K562 (cell line): ENCODE measurements around the gene NCAPG2. TPM values are rescaled to one million over a fixed set of nuclear protein-coding genes. Genes with fewer than 3 reads are reported as not detected.

Experiments used
- ATAC-seq: fragments of 200-7000 bp; cut with Tn5 transposase; 3 replicates; pipeline ENCODE4 v1.9.1; 2020; ENCODE audit warnings: moderate library complexity
- BruUV-seq: library from RNA; stranded (reverse); fragments of 400-500 nt; replicated peaks from 2 replicates; lab custom pipeline; 2021; lab: Mats Ljungman, UMichigan
- CTCF ChIA-PET: fragments of 300-600 bp; formaldehyde crosslinking; extraction: SDS; loops from one replicate; lab custom pipeline; 2021; ENCODE audit warnings: low intra/inter-chr PET ratio; lab: Yijun Ruan, JAX
- POLR2A ChIA-PET: fragments of 300-600, 350-650 bp; sonication (Branson Sonifier 250); formaldehyde crosslinking; extraction: SDS; loops from one replicate; lab custom pipeline; 2021; ENCODE audit warnings: antibody characterized with exemption, inconsistent platforms; lab: Yijun Ruan, JAX
- DNase-seq, 4 experiments: peaks; one replicate each; pipeline versions ENCODE4 v3.0.0 to v3.0.0-alpha.2; 2011 to 2018; ENCODE audit warnings: low spot score in 3 of 4, mixed read lengths in 3 of 4; ENCODE audit errors: extremely low read depth in 1 of 4
- FAIRE-seq: peaks from 2 replicates; lab custom pipeline; 2011; peaks lifted over from hg19 to GRCh38; lab: Jason Lieb, UNC
- H2AFZ ChIP-seq: 2 replicates; pipeline ENCODE4 v1.6.0; 2011; ENCODE audit warnings: low read depth, low read length, control low read depth, inconsistent platforms
- H3K27ac ChIP-seq: fragments of 200-600 bp; 3 replicates; pipeline ENCODE4 v1.8.0; 2011; ENCODE audit warnings: low read depth, mild to moderate bottlenecking, control low read depth, inconsistent platforms, low read length, moderate library complexity, mixed read lengths; ENCODE audit errors: extremely low read depth
- H3K27me3 ChIP-seq, 2 experiments: fragments of 300-600 bp in 1 of 2; 2 replicates in 1 of 2; 3 replicates in 1 of 2; pipeline versions ENCODE4 v1.6.0 to v1.8.0; 2011; ENCODE audit warnings: inconsistent platforms in 2 of 2, low read length in 2 of 2, mild to moderate bottlenecking in 1 of 2, mixed read lengths in 1 of 2, moderate library complexity in 1 of 2; ENCODE audit not compliant: control insufficient read depth in 2 of 2, insufficient read depth in 2 of 2
- H3K36me3 ChIP-seq: fragments of 300-600 bp; 3 replicates; pipeline ENCODE4 v1.8.0; 2011; ENCODE audit warnings: mild to moderate bottlenecking, low read length, inconsistent platforms; ENCODE audit not compliant: control insufficient read depth, insufficient read depth
- H3K4me1 ChIP-seq, 2 experiments: fragments of 200-600 bp in 1 of 2; replicated peaks in 1 of 2; 2 replicates in 1 of 2; 3 replicates in 1 of 2; pipeline versions ENCODE4 v1.5.1 to v1.8.0; 2011; ENCODE audit warnings: inconsistent platforms in 2 of 2, low read length in 2 of 2, mild to moderate bottlenecking in 1 of 2, mixed read lengths in 1 of 2, moderate library complexity in 1 of 2; ENCODE audit not compliant: control insufficient read depth in 2 of 2, insufficient read depth in 2 of 2
- H3K4me2 ChIP-seq: 2 replicates; pipeline ENCODE4 v1.6.1; 2011; ENCODE audit warnings: low read length, control low read depth, inconsistent platforms, mixed read lengths; ENCODE audit not compliant: insufficient read depth
- H3K4me3 ChIP-seq: fragments of 200-600 bp; sonication (generic), shearing (Covaris generic); 2 replicates; pipeline ENCODE4 v1.5.1; 2016; ENCODE audit warnings: control low read depth, inconsistent platforms
- H3K79me2 ChIP-seq: fragments of 200-600 bp; 3 replicates; pipeline ENCODE4 v1.8.0; 2011; ENCODE audit warnings: low read length, inconsistent platforms; ENCODE audit not compliant: control insufficient read depth, insufficient read depth
- H3K9ac ChIP-seq, 2 experiments: 2 replicates each; pipeline versions ENCODE4 v1.6.0 to v1.6.1; 2011; ENCODE audit warnings: low read depth in 2 of 2, low read length in 2 of 2, control low read depth in 1 of 2, inconsistent platforms in 1 of 2, mild to moderate bottlenecking in 1 of 2, mixed read lengths in 1 of 2; ENCODE audit not compliant: insufficient read depth in 1 of 2
- H3K9me1 ChIP-seq: one replicate; pipeline ENCODE4 v1.6.0; 2011; ENCODE audit warnings: inconsistent platforms, mild to moderate bottlenecking, low read length, moderate library complexity; ENCODE audit not compliant: control insufficient read depth, insufficient read depth
- H3K9me3 ChIP-seq: replicated peaks from 2 replicates; pipeline ENCODE4 v1.5.1; 2011; ENCODE audit warnings: low read depth, low read length, inconsistent platforms; ENCODE audit not compliant: control insufficient read depth, insufficient read depth
- H4K20me1 ChIP-seq: replicated peaks from 2 replicates; pipeline ENCODE4 v1.6.1; 2011; ENCODE audit warnings: low read length, inconsistent platforms, mixed read lengths; ENCODE audit not compliant: control insufficient read depth, insufficient read depth
- CEBPB ChIP-seq: fragments of 450-650 bp; IDR thresholded peaks from 2 replicates; pipeline ENCODE4 v1.6.1; 2016; ENCODE audit warnings: missing genetic modification characterization, missing compliant biosample characterization
- MAX ChIP-seq: sonication (generic); formaldehyde crosslinking; IDR thresholded peaks from 2 replicates; pipeline ENCODE4 v1.9.0; 2022; ENCODE audit warnings: mild to moderate bottlenecking, missing genetic modification reagents
- MBD2 ChIP-seq: sonication (generic); IDR thresholded peaks from 2 replicates; pipeline ENCODE4 v1.6.1; 2016; ENCODE audit warnings: low read depth, borderline replicate concordance
- MCM5 ChIP-seq: fragments of 450-650 bp; IDR thresholded peaks from 2 replicates; pipeline ENCODE4 v1.6.1; 2016; ENCODE audit warnings: low read depth
- PKNOX1 ChIP-seq: fragments of 450-650 bp; IDR thresholded peaks from 2 replicates; pipeline ENCODE4 v1.6.1; 2016
- RBFOX2 ChIP-seq: fragments of 200-400 bp; formaldehyde crosslinking; IDR thresholded peaks from 2 replicates; pipeline ENCODE4 v1.6.1; 2017; ENCODE audit warnings: low read depth, mild to moderate bottlenecking, low read length, moderate library complexity
- UBTF ChIP-seq, 2 experiments: IDR thresholded peaks; 2 replicates each; pipeline ENCODE4 v1.6.1; 2012; ENCODE audit warnings: improper control_type of control experiment in 2 of 2, low read depth in 2 of 2, low read length in 2 of 2, borderline replicate concordance in 1 of 2
- ZBTB17 ChIP-seq: fragments of 450-650 bp; formaldehyde crosslinking; IDR thresholded peaks from 2 replicates; pipeline ENCODE4 v1.4.0; 2020; ENCODE audit warnings: mild to moderate bottlenecking
- ZNF592 ChIP-seq: fragments of 450-650 bp; IDR thresholded peaks from 2 replicates; pipeline ENCODE4 v1.6.1; 2017; ENCODE audit warnings: antibody characterized with exemption, mild to moderate bottlenecking
- ZNF740 ChIP-seq, 3 experiments: fragments of 200-800 bp in 1 of 3; sonication (Bioruptor generic) in 1 of 3; sonication (generic) in 1 of 3; formaldehyde crosslinking in 1 of 3; IDR thresholded peaks; 2 replicates each; pipeline versions ENCODE4 v1.6.1 to v1.8.0; 2016 to 2022; ENCODE audit warnings: mild to moderate bottlenecking in 2 of 3, missing compliant biosample characterization in 2 of 3, missing genetic modification characterization in 2 of 3, missing genetic modification reagents in 1 of 3
- WGBS: fragments of 100-300 bp; shearing (Covaris generic); methylation state at CpG from one replicate; pipeline ENCODE4 v1.1.6; 2016; ENCODE audit warnings: low coverage, mixed read lengths; ENCODE audit not compliant: insufficient coverage; ENCODE audit errors: missing lambda C conversion rate; 5-methylcytosine and 5-hydroxymethylcytosine counted together
- in situ Hi-C: fragments of 300-500 bp; cut with MboI; formaldehyde crosslinking; loops from 4 replicates; pipeline ENCODE4 v1.15.0; 2018; ENCODE audit warnings: inconsistent platforms, mixed read lengths
- intact Hi-C: fragments of 100-400 bp; cut with micrococcal nuclease; formaldehyde crosslinking; loops from 2 replicates; pipeline ENCODE4 v1.14.2; 2022
- polyA plus RNA-seq, 8 experiments: library from polyadenylated mRNA; depleted of rRNA in 4 of 8; stranded (reverse) in 5 of 8; unstranded in 3 of 8; fragments of >200 nt; fragmentation: Nextera tagmentation in 2 of 8; fragmentation: Illumina TruSeq in 1 of 8; extraction: Ambion mirVana in 2 of 8; extraction: Trizol in 1 of 8; gene quantifications; 2 replicates each; pipeline versions ENCODE4 v1.2.1 to v1.2.3, GENCODE V29; 2011 to 2014; ENCODE audit warnings: inconsistent platforms in 1 of 8, missing spikeins in 1 of 8
- total RNA-seq, 7 experiments: library from RNA; depleted of rRNA in 6 of 7; stranded (reverse); fragments of >200 nt in 6 of 7; fragmentation: Illumina TruSeq in 2 of 7; extraction: Trizol in 2 of 7; gene quantifications; 2 replicates each; pipeline versions ENCODE4 v1.2.1 to v1.2.3, GENCODE V29; 2011 to 2021; ENCODE audit warnings: low replicate concordance in 1 of 7

NCAPG2 gene
- total and polyA plus RNA-seq, 9 of the 15 experiments (the other 6 are each of a cell fraction or from before 2014, with no cell fraction given), result 21.5 to 127 (median 86.1) TPM

GRCh38 chr7:158741294-158741666 lies 36.7 kb upstream of the NCAPG2 start:
- H3K36me3 ChIP-seq, result peaks cover 91% of the 10 kb centered on the region
- TF ChIP-seq PKNOX1 (no peak), MBD2 (peak; percentile 5; the same call in 1 of the 2 replicates), CEBPB (tag) (0 out of 2 replicates have a peak, but pooled peaks have one; percentile 21), ZNF740 (CRISPR knock-in tag; IDR thresholded peaks at IDR 0.05) (peak; percentile 94), ZNF740 (tag; IDR thresholded peaks at IDR 0.05) (no peak), RBFOX2 (0 out of 2 replicates have a peak, but pooled peaks have one; percentile 36), UBTF (IDR thresholded peaks at IDR 0.05; ENCODE audit: borderline replicate concordance in 1 of 2, low read depth in 2 of 2, low read length in 2 of 2) (0 out of 4 replicates have a peak, but pooled peaks of 1 of the 2 experiments have one; percentile 2), MCM5 (no peak), MAX (CRISPR knock-in tag) (peak; percentile 49), ZBTB17 (CRISPR knock-in tag) (no peak), ZNF592 (peak; percentile 34; the same call in 1 of the 2 replicates)

More at GRCh38 chr7:158741294-158741666, 36.7 kb upstream of the NCAPG2 start:
- Histone ChIP-seq H3K9me1 (no peaks in the 10 kb centered on the region), H3K27ac (peak overlapping the region; percentile 71), H2AFZ (peak overlapping the region; percentile 59), H3K4me3 (no peak overlapping the region), H3K27me3 (no peaks in the 10 kb centered on the region), H3K4me2 (peak overlapping the region; percentile 55), H3K79me2 (no peaks in the 10 kb centered on the region), H3K4me1 (peaks cover 22 to 30% of the 10 kb centered on the region in 2 experiments; a peak in 4 of 5 replicates), H3K9ac (peak overlapping the region; percentile 56 to 82), H3K9me3 (no peaks in the 10 kb centered on the region), H4K20me1 (no peaks in the 10 kb centered on the region)
- intact Hi-C loops (loop anchor here (2.0 to 5.0 kb wide), 2 partner anchors 39 to 88 kb away; partner anchors contain the start of genes ESYT2 and NCAPG2), in situ Hi-C loops (no loop called here)
- BruUV-seq, result no TSS peak
- ChIA-PET CTCF (interaction anchor here (0.6 kb wide), 1 partner anchor 144 kb away, joined by 3 read pairs; no protein-coding TSS in a partner anchor), POLR2A (interaction anchor here (0.8 to 3.5 kb wide), 5 partner anchors 8 to 37 kb away, joined by 3 to 22 read pairs (median 5); partner anchors contain the start of gene NCAPG2)
- 76% methylated on average over 14 of the region's 14 CpGs for WGBS
- FAIRE-seq, result no peak
- peak; percentile 42 for ATAC-seq
- DNase-seq, result no peak
